Panc1 (cell line): Measurements from ENCODE around the gene FECH.

Experiments used
- CTCF ChIP-seq: fragments of 450-650 bp; IDR thresholded peaks from 2 replicates; pipeline ENCODE4 v1.5.1; 2017; ENCODE audit warnings: mild to moderate bottlenecking
- POLR2AphosphoS5 ChIP-seq: IDR thresholded peaks from 2 replicates; pipeline ENCODE4 v1.6.1; 2012; ENCODE audit warnings: mild to moderate bottlenecking, low read depth, low read length, moderate library complexity
- SIN3A ChIP-seq: IDR thresholded peaks from 2 replicates; pipeline ENCODE4 v1.6.1; 2012; ENCODE audit warnings: low read depth, mild to moderate bottlenecking, low read length, moderate library complexity, borderline replicate concordance; ENCODE audit not compliant: insufficient read depth
- TCF7L2 ChIP-seq: IDR thresholded peaks from 2 replicates; pipeline ENCODE4 v1.6.1; 2011; ENCODE audit warnings: mild to moderate bottlenecking, low read depth, low read length, inconsistent platforms
- TF ChIP-seq, protein P1 (sequence below), 2 experiments: IDR thresholded peaks; 2 replicates each; pipeline ENCODE4 v1.6.1; 2011 to 2012; ENCODE audit warnings: low read depth in 2 of 2, control low read depth in 1 of 2, low read length in 1 of 2, mild to moderate bottlenecking in 1 of 2, moderate library complexity in 1 of 2; ENCODE audit not compliant: insufficient read depth in 1 of 2

DNA sequence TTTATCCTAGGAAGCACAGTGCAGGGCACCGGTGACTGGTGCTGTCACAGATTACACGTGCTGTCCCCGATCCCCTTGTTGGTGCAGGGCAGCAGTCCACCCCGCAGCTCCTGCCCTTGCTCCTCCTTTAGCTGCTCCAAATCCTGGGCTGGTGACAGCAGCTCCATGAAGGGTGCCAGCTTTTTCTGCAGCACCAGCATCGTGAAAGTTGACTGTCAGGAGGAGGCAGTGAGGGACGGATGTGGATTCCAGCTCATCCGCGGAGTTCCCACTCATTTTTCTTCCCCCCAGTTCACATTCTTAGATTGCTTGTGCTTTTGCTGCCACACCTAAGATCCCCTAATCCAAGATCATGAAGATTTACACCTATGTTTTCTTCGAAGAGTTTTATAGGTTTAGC is 83.9 kb downstream of the FECH start:
- TF ChIP-seq POLR2AphosphoS5 = no peak
- TF ChIP-seq CTCF = no peak
- TF ChIP-seq, protein P1, sequence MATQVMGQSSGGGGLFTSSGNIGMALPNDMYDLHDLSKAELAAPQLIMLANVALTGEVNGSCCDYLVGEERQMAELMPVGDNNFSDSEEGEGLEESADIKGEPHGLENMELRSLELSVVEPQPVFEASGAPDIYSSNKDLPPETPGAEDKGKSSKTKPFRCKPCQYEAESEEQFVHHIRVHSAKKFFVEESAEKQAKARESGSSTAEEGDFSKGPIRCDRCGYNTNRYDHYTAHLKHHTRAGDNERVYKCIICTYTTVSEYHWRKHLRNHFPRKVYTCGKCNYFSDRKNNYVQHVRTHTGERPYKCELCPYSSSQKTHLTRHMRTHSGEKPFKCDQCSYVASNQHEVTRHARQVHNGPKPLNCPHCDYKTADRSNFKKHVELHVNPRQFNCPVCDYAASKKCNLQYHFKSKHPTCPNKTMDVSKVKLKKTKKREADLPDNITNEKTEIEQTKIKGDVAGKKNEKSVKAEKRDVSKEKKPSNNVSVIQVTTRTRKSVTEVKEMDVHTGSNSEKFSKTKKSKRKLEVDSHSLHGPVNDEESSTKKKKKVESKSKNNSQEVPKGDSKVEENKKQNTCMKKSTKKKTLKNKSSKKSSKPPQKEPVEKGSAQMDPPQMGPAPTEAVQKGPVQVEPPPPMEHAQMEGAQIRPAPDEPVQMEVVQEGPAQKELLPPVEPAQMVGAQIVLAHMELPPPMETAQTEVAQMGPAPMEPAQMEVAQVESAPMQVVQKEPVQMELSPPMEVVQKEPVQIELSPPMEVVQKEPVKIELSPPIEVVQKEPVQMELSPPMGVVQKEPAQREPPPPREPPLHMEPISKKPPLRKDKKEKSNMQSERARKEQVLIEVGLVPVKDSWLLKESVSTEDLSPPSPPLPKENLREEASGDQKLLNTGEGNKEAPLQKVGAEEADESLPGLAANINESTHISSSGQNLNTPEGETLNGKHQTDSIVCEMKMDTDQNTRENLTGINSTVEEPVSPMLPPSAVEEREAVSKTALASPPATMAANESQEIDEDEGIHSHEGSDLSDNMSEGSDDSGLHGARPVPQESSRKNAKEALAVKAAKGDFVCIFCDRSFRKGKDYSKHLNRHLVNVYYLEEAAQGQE (IDR thresholded peaks at IDR 0.05; ENCODE audit: insufficient read depth in 1 of 2, low read depth in 2 of 2, low read length in 1 of 2) = no peak
- no peak for TF ChIP-seq SIN3A
- no peak for TF ChIP-seq TCF7L2
